GM23338 (cell line): Measurements from ENCODE around the gene OR5H2. TPM values are rescaled to one million over a fixed set of nuclear protein-coding genes. Genes with fewer than 3 reads are reported as not detected.
A peak's percentile ranks its signal among the peaks of the same experiment; 100 is the strongest.

Source experiments
- ATAC-seq: fragments of 200-7000 bp; cut with Tn5 transposase; 3 replicates; pipeline ENCODE4 v1.9.1; 2020
- DNase-seq: peaks from one replicate; pipeline ENCODE4 v3.0.0-alpha.2; 2015; ENCODE audit warnings: low spot score
- H2AFZ ChIP-seq: fragments of 200-600 bp; sonication (generic); 2 replicates; pipeline ENCODE4 v1.8.0; 2016; ENCODE audit warnings: antibody characterized with exemption, mild to moderate bottlenecking, moderate library complexity
- H3F3A ChIP-seq: fragments of 200-600 bp; sonication (generic); replicated peaks from 2 replicates; pipeline ENCODE4 v1.8.0; 2017; ENCODE audit warnings: antibody characterized with exemption, mixed run types, low read depth
- H3K27ac ChIP-seq: fragments of 200-600 bp; sonication (generic); 2 replicates; pipeline ENCODE4 v1.6.1; 2016; ENCODE audit warnings: low read depth
- H3K27me3 ChIP-seq: fragments of 200-600 bp; sonication (generic); 2 replicates; pipeline ENCODE4 v1.8.0; 2016; ENCODE audit warnings: mild to moderate bottlenecking, mixed run types, moderate library complexity; ENCODE audit not compliant: insufficient read depth
- H3K36me3 ChIP-seq: fragments of 200-600 bp; sonication (generic); 2 replicates; pipeline ENCODE4 v1.8.0; 2016; ENCODE audit warnings: mild to moderate bottlenecking; ENCODE audit not compliant: insufficient read depth
- H3K4me1 ChIP-seq: fragments of 200-600 bp; sonication (generic); 2 replicates; pipeline ENCODE4 v1.8.0; 2016; ENCODE audit warnings: mild to moderate bottlenecking, moderate library complexity; ENCODE audit not compliant: insufficient read depth
- H3K4me2 ChIP-seq: fragments of 200-600 bp; sonication (generic); 2 replicates; pipeline ENCODE4 v1.7.1; 2017; ENCODE audit warnings: mixed run types
- H3K4me3 ChIP-seq: fragments of 200-600 bp; sonication (generic); 2 replicates; pipeline ENCODE4 v1.6.1; 2016; ENCODE audit warnings: mixed run types
- H3K79me2 ChIP-seq: fragments of 200-600 bp; sonication (generic); replicated peaks from 2 replicates; pipeline ENCODE4 v1.8.0; 2017; ENCODE audit warnings: mild to moderate bottlenecking; ENCODE audit not compliant: insufficient read depth
- H3K9me2 ChIP-seq: fragments of 200-600 bp; sonication (generic); 2 replicates; pipeline ENCODE4 v1.8.0; 2017; ENCODE audit not compliant: insufficient read depth
- H4K20me1 ChIP-seq: fragments of 200-600 bp; sonication (generic); replicated peaks from 2 replicates; pipeline ENCODE4 v1.8.0; 2017; ENCODE audit warnings: mild to moderate bottlenecking; ENCODE audit not compliant: insufficient read depth
- H3K27ac Mint-ChIP-seq: 2 replicates; pipeline ENCODE4 v1.8.0; 2020; ENCODE audit warnings: inconsistent platforms, mild to moderate bottlenecking, moderate library complexity, mixed read lengths
- H3K27me3 Mint-ChIP-seq: 3 replicates; pipeline ENCODE4 v1.8.0; 2022; ENCODE audit warnings: low read depth, mild to moderate bottlenecking, moderate library complexity, mixed read lengths, inconsistent platforms; ENCODE audit not compliant: insufficient read depth, poor library complexity
- H3K36me3 Mint-ChIP-seq: 3 replicates; pipeline ENCODE4 v1.8.0; 2021; ENCODE audit warnings: low read depth, mild to moderate bottlenecking, inconsistent platforms, moderate library complexity, mixed read lengths
- H3K4me1 Mint-ChIP-seq: 3 replicates; pipeline ENCODE4 v1.8.0; 2020; ENCODE audit warnings: mild to moderate bottlenecking, inconsistent platforms, mixed read lengths
- H3K4me3 Mint-ChIP-seq: 3 replicates; pipeline ENCODE4 v1.8.0; 2021; ENCODE audit warnings: moderate library complexity, mild to moderate bottlenecking, inconsistent platforms, mixed read lengths
- H3K9me3 Mint-ChIP-seq: 3 replicates; pipeline ENCODE4 v1.8.0; 2020; ENCODE audit warnings: moderate library complexity, mild to moderate bottlenecking, inconsistent platforms, mixed read lengths
- CTCF ChIP-seq, 2 experiments: fragments of 200-600 bp in 1 of 2; sonication (generic) in 1 of 2; conservative IDR thresholded peaks; 2 replicates each; pipeline versions ENCODE4 v1.5.1 to v1.6.1; 2016 to 2017; ENCODE audit warnings: antibody characterized with exemption in 2 of 2, low read depth in 2 of 2, mild to moderate bottlenecking in 2 of 2, moderate library complexity in 1 of 2
- REST ChIP-seq: IDR thresholded peaks from one replicate; pipeline ENCODE4 v1.6.1; 2018; ENCODE audit warnings: antibody characterized with exemption; ENCODE audit not compliant: unreplicated experiment
- polyA plus RNA-seq: library from polyadenylated mRNA; unstranded; fragments of >200 nt; fragmentation: Nextera tagmentation; extraction: Ambion mirVana; gene quantifications from 2 replicates; pipeline ENCODE4 v1.2.1, GENCODE V29; 2016
- total RNA-seq: library from RNA; depleted of rRNA; stranded (reverse); fragments of >200 nt; shearing (Covaris generic); gene quantifications from 2 replicates; pipeline ENCODE4 v1.2.3, GENCODE V29; 2014

The OR5H2 gene
- total and polyA plus RNA-seq, 2 experiments from 2014 or later: 1.1 TPM; not detected in 1

- H3K9me2 ChIP-seq: no peaks in the 10 kb centered on the region
- H3K4me1 Mint-ChIP-seq: peaks cover 41% of the 10 kb centered on the region
- no peak overlapping the region for H2AFZ ChIP-seq
These were observed 47.3 kb downstream of the OR5H2 start for GRCh38 chr3:98329392-98330124.

More at GRCh38 chr3:98329392-98330124, 47.3 kb downstream of the OR5H2 start:
- H3K27me3 ChIP-seq: no peaks in the 10 kb centered on the region
- no peak overlapping the region; the same call in 1 of the 2 replicates for H3K27ac ChIP-seq
- H3K4me1 ChIP-seq: peaks cover 30% of the 10 kb centered on the region
- no peaks in the 10 kb centered on the region for H3K36me3 Mint-ChIP-seq
- H3K36me3 ChIP-seq: no peaks in the 10 kb centered on the region
- DNase-seq (peak; percentile 84), ATAC-seq (peak; percentile 69)
- H3K27me3 Mint-ChIP-seq: peaks cover 2% of the 10 kb centered on the region
- no peaks in the 10 kb centered on the region for H4K20me1 ChIP-seq
- H3K4me3 Mint-ChIP-seq: no peak overlapping the region
- peak; percentile 85 to 91 for TF ChIP-seq CTCF (conservative IDR thresholded peaks at IDR 0.05; ENCODE audit: low read depth in 2 of 2)
- no peak for TF ChIP-seq REST
- no peak overlapping the region for H3K4me2 ChIP-seq
- no peak overlapping the region for H3K4me3 ChIP-seq
- H3K9me3 Mint-ChIP-seq: no peaks in the 10 kb centered on the region
- no peaks in the 10 kb centered on the region for H3F3A ChIP-seq
- H3K27ac Mint-ChIP-seq: peak overlapping the region; percentile 84
- H3K79me2 ChIP-seq: peaks cover 3% of the 10 kb centered on the region
